Measurements from ENCODE around the gene C5.

C5 gene

GRCh38 chr9:121026768-121027167, 23.3 kb downstream of the C5 start:
- H3K9me3 Mint-ChIP-seq: no peaks in the 10 kb centered on the region
- no peaks in the 10 kb centered on the region for H3K4me1 Mint-ChIP-seq (ENCODE audit: low read depth)
- H3K27me3 Mint-ChIP-seq (ENCODE audit: low read depth): peaks cover 3% of the 10 kb centered on the region
- H3K4me3 Mint-ChIP-seq: no peak overlapping the region
- H3K27ac Mint-ChIP-seq: no peak overlapping the region
- no peak for DNase-seq (ENCODE audit: low spot score)
- H3K36me3 Mint-ChIP-seq (ENCODE audit: low read depth): no peaks in the 10 kb centered on the region

- H3K4me1 Mint-ChIP-seq (ENCODE audit: low read depth): no peaks in the 10 kb centered on the region
- no peak overlapping the region for H3K4me3 Mint-ChIP-seq
- H3K27me3 Mint-ChIP-seq (ENCODE audit: low read depth): peaks cover 3% of the 10 kb centered on the region
- H3K27ac Mint-ChIP-seq: no peak overlapping the region
- no peaks in the 10 kb centered on the region for H3K36me3 Mint-ChIP-seq (ENCODE audit: low read depth)
- DNase-seq (ENCODE audit: low spot score): no peak
- no peaks in the 10 kb centered on the region for H3K9me3 Mint-ChIP-seq
Observed at GRCh38 chr9:121026260-121026691, 23.8 kb downstream of the C5 start.

- Mint-ChIP-seq H3K27me3 (ENCODE audit: low read depth) (peaks cover 3% of the 10 kb centered on the region), H3K36me3 (ENCODE audit: low read depth) (no peaks in the 10 kb centered on the region)
Observed at GRCh38 chr9:121024237-121024636, 25.8 kb downstream of the C5 start.

GRCh38 chr9:121023064-121023463, 27.0 kb downstream of the C5 start:
- Mint-ChIP-seq H3K36me3 (ENCODE audit: low read depth) (no peaks in the 10 kb centered on the region), H3K9me3 (no peaks in the 10 kb centered on the region), H3K4me3 (no peak overlapping the region), H3K4me1 (ENCODE audit: low read depth) (no peaks in the 10 kb centered on the region), H3K27ac (no peak overlapping the region), H3K27me3 (ENCODE audit: low read depth) (peaks cover 3% of the 10 kb centered on the region)
- no peak for DNase-seq (ENCODE audit: low spot score)

More at GRCh38 chr9:121024237-121024636, 25.8 kb downstream of the C5 start:
- H3K4me3 Mint-ChIP-seq: no peak overlapping the region
- no peak overlapping the region for H3K27ac Mint-ChIP-seq
- no peaks in the 10 kb centered on the region for H3K9me3 Mint-ChIP-seq
- H3K4me1 Mint-ChIP-seq (ENCODE audit: low read depth): no peaks in the 10 kb centered on the region
- DNase-seq (ENCODE audit: low spot score): no peak

- no peak overlapping the region for H3K4me3 Mint-ChIP-seq
- no peaks in the 10 kb centered on the region for H3K27me3 Mint-ChIP-seq (ENCODE audit: low read depth)
- no peaks in the 10 kb centered on the region for H3K4me1 Mint-ChIP-seq (ENCODE audit: low read depth)
- H3K27ac Mint-ChIP-seq: no peak overlapping the region
- no peaks in the 10 kb centered on the region for H3K36me3 Mint-ChIP-seq (ENCODE audit: low read depth)
- DNase-seq (ENCODE audit: low spot score): no peak
- no peaks in the 10 kb centered on the region for H3K9me3 Mint-ChIP-seq
Observed at GRCh38 chr9:121021301-121021700, 28.8 kb downstream of the C5 start.

- DNase-seq (ENCODE audit: low spot score): no peak
- no peaks in the 10 kb centered on the region for H3K27me3 Mint-ChIP-seq (ENCODE audit: low read depth)
- no peak overlapping the region for H3K27ac Mint-ChIP-seq
- H3K36me3 Mint-ChIP-seq (ENCODE audit: low read depth): no peaks in the 10 kb centered on the region
- H3K9me3 Mint-ChIP-seq: no peaks in the 10 kb centered on the region
- H3K4me3 Mint-ChIP-seq: no peak overlapping the region
- H3K4me1 Mint-ChIP-seq (ENCODE audit: low read depth): no peaks in the 10 kb centered on the region
Observed at GRCh38 chr9:121019273-121019672, 30.8 kb downstream of the C5 start.

- Mint-ChIP-seq H3K4me1 (ENCODE audit: low read depth) (no peaks in the 10 kb centered on the region), H3K27ac (no peak overlapping the region), H3K4me3 (no peak overlapping the region), H3K27me3 (ENCODE audit: low read depth) (peaks cover 7% of the 10 kb centered on the region), H3K9me3 (no peaks in the 10 kb centered on the region), H3K36me3 (ENCODE audit: low read depth) (no peaks in the 10 kb centered on the region)
- no peak for DNase-seq (ENCODE audit: low spot score)
Observed at GRCh38 chr9:121013911-121014310, 36.2 kb downstream of the C5 start.

GRCh38 chr9:121009650-121010049, 40.4 kb downstream of the C5 start:
- H3K27me3 Mint-ChIP-seq (ENCODE audit: low read depth): peaks cover 7% of the 10 kb centered on the region
- no peak for DNase-seq (ENCODE audit: low spot score)
- no peaks in the 10 kb centered on the region for H3K9me3 Mint-ChIP-seq
- no peaks in the 10 kb centered on the region for H3K4me1 Mint-ChIP-seq (ENCODE audit: low read depth)
- no peaks in the 10 kb centered on the region for H3K36me3 Mint-ChIP-seq (ENCODE audit: low read depth)
- H3K4me3 Mint-ChIP-seq: no peak overlapping the region
- H3K27ac Mint-ChIP-seq: no peak overlapping the region

GRCh38 chr9:120999317-120999716, 50.8 kb downstream of the C5 start:
- Mint-ChIP-seq H3K4me1 (ENCODE audit: low read depth) (no peaks in the 10 kb centered on the region), H3K27me3 (ENCODE audit: low read depth) (no peaks in the 10 kb centered on the region), H3K27ac (no peak overlapping the region), H3K4me3 (no peak overlapping the region), H3K36me3 (ENCODE audit: low read depth) (no peaks in the 10 kb centered on the region), H3K9me3 (no peaks in the 10 kb centered on the region)
- DNase-seq (ENCODE audit: low spot score): no peak

- Mint-ChIP-seq H3K4me3 (no peak overlapping the region), H3K36me3 (ENCODE audit: low read depth) (no peaks in the 10 kb centered on the region), H3K27me3 (ENCODE audit: low read depth) (no peaks in the 10 kb centered on the region), H3K9me3 (no peaks in the 10 kb centered on the region), H3K4me1 (ENCODE audit: low read depth) (no peaks in the 10 kb centered on the region), H3K27ac (no peak overlapping the region)
- no peak for DNase-seq (ENCODE audit: low spot score)
Observed at GRCh38 chr9:120998111-120998510, 52.0 kb downstream of the C5 start.

- no peak for DNase-seq (ENCODE audit: low spot score)
- H3K4me3 Mint-ChIP-seq: no peak overlapping the region
- no peaks in the 10 kb centered on the region for H3K9me3 Mint-ChIP-seq
- no peaks in the 10 kb centered on the region for H3K36me3 Mint-ChIP-seq (ENCODE audit: low read depth)
- H3K27ac Mint-ChIP-seq: no peak overlapping the region
- no peaks in the 10 kb centered on the region for H3K4me1 Mint-ChIP-seq (ENCODE audit: low read depth)
- H3K27me3 Mint-ChIP-seq (ENCODE audit: low read depth): peaks cover under 1% of the 10 kb centered on the region
Observed at GRCh38 chr9:120997502-120997901, 52.6 kb downstream of the C5 start.

GRCh38 chr9:120996409-120996808, 53.7 kb downstream of the C5 start:
- Mint-ChIP-seq H3K9me3 (no peaks in the 10 kb centered on the region), H3K27ac (no peak overlapping the region), H3K4me3 (no peak overlapping the region), H3K27me3 (ENCODE audit: low read depth) (peaks cover 5% of the 10 kb centered on the region), H3K36me3 (ENCODE audit: low read depth) (no peaks in the 10 kb centered on the region), H3K4me1 (ENCODE audit: low read depth) (no peaks in the 10 kb centered on the region)
- no peak for DNase-seq (ENCODE audit: low spot score)

GRCh38 chr9:120989065-120989464, 61.0 kb downstream of the C5 start:
- H3K4me1 Mint-ChIP-seq (ENCODE audit: low read depth): no peaks in the 10 kb centered on the region
- DNase-seq (ENCODE audit: low spot score): no peak
- H3K36me3 Mint-ChIP-seq (ENCODE audit: low read depth): no peaks in the 10 kb centered on the region
- no peaks in the 10 kb centered on the region for H3K9me3 Mint-ChIP-seq
- H3K27me3 Mint-ChIP-seq (ENCODE audit: low read depth): peaks cover 12% of the 10 kb centered on the region
- no peak overlapping the region for H3K4me3 Mint-ChIP-seq
- no peak overlapping the region for H3K27ac Mint-ChIP-seq

GRCh38 chr9:120985819-120986222, 64.3 kb downstream of the C5 start:
- Mint-ChIP-seq H3K4me1 (ENCODE audit: low read depth) (no peaks in the 10 kb centered on the region), H3K9me3 (no peaks in the 10 kb centered on the region), H3K27me3 (ENCODE audit: low read depth) (peaks cover 18% of the 10 kb centered on the region), H3K27ac (no peak overlapping the region), H3K36me3 (ENCODE audit: low read depth) (no peaks in the 10 kb centered on the region), H3K4me3 (no peak overlapping the region)
- no peak for DNase-seq (ENCODE audit: low spot score)

- Mint-ChIP-seq H3K9me3 (no peaks in the 10 kb centered on the region), H3K36me3 (ENCODE audit: low read depth) (no peaks in the 10 kb centered on the region), H3K4me3 (no peak overlapping the region), H3K4me1 (ENCODE audit: low read depth) (no peaks in the 10 kb centered on the region), H3K27ac (no peak overlapping the region), H3K27me3 (ENCODE audit: low read depth) (peaks cover 15% of the 10 kb centered on the region)
- DNase-seq (ENCODE audit: low spot score): no peak
Observed at GRCh38 chr9:120983259-120983837, 66.7 kb downstream of the C5 start.

Measured in T-helper 2 cell treated with Interferon-gamma antibody and Interleukin-4, amounts not matched to agents 5 μg/mL and 100 μg/mL, for 36 hours (primary cell).